HepG2 (cell line): Measurements from ENCODE around the gene TOX4. TPM values are rescaled to one million over a fixed set of nuclear protein-coding genes. Genes with fewer than 3 reads are reported as not detected.

ENCODE experiments used
- BRD4 ChIP-seq: sonication (generic); formaldehyde crosslinking; IDR thresholded peaks from 2 replicates; pipeline ENCODE4 v1.4.0; 2020; ENCODE audit warnings: missing genetic modification reagents
- ELK4 ChIP-seq: sonication (generic); formaldehyde crosslinking; IDR thresholded peaks from 2 replicates; pipeline ENCODE4 v1.9.0; 2021; ENCODE audit warnings: missing genetic modification reagents, borderline replicate concordance
- ETV5 ChIP-seq: IDR thresholded peaks from 2 replicates; pipeline ENCODE4 v1.6.1; 2018; ENCODE audit warnings: missing biosample characterization, missing genetic modification reagents, inconsistent platforms, borderline replicate concordance
- HDAC6 ChIP-seq: fragments of 200-600 bp; sonication (generic); IDR thresholded peaks from 2 replicates; pipeline ENCODE4 v1.7.0; 2017; ENCODE audit warnings: mild to moderate bottlenecking, antibody characterized with exemption, low read length, low read depth
- JDP2 ChIP-seq: sonication (generic); formaldehyde crosslinking; IDR thresholded peaks from 2 replicates; pipeline ENCODE4 v1.8.1; 2022; ENCODE audit warnings: missing genetic modification reagents, borderline replicate concordance
- KDM4B ChIP-seq: sonication (generic); formaldehyde crosslinking; IDR thresholded peaks from 2 replicates; pipeline ENCODE4 v1.4.0; 2020; ENCODE audit warnings: missing genetic modification reagents
- MYNN ChIP-seq: sonication (generic); formaldehyde crosslinking; IDR thresholded peaks from 2 replicates; pipeline ENCODE4 v1.4.0; 2020; ENCODE audit warnings: mild to moderate bottlenecking, low read depth, missing genetic modification reagents
- NRL ChIP-seq: sonication (generic); formaldehyde crosslinking; IDR thresholded peaks from 2 replicates; pipeline ENCODE4 v1.5.0; 2020; ENCODE audit warnings: missing genetic modification reagents, mild to moderate bottlenecking, moderate library complexity, borderline replicate concordance
- POGZ ChIP-seq: sonication (generic); formaldehyde crosslinking; IDR thresholded peaks from 2 replicates; pipeline ENCODE4 v1.4.0; 2020; ENCODE audit warnings: mild to moderate bottlenecking, missing genetic modification reagents
- POLR2A ChIP-seq, 2 experiments: IDR thresholded peaks; 2 replicates each; pipeline ENCODE4 v1.6.1; 2011; ENCODE audit warnings: low read depth in 2 of 2, low read length in 2 of 2, mild to moderate bottlenecking in 1 of 2, moderate library complexity in 1 of 2; ENCODE audit not compliant: insufficient read depth in 1 of 2
- SMYD3 ChIP-seq: sonication (generic); formaldehyde crosslinking; IDR thresholded peaks from 2 replicates; pipeline ENCODE4 v1.8.1; 2023; ENCODE audit warnings: mild to moderate bottlenecking, missing genetic modification reagents
- THAP9 ChIP-seq: sonication (generic); formaldehyde crosslinking; IDR thresholded peaks from 2 replicates; pipeline ENCODE4; 2020; ENCODE audit warnings: missing genetic modification reagents, mild to moderate bottlenecking, borderline replicate concordance
- THYN1 ChIP-seq: sonication (generic); formaldehyde crosslinking; IDR thresholded peaks from 2 replicates; pipeline ENCODE4 v1.8.1; 2023; ENCODE audit warnings: low read depth, mild to moderate bottlenecking, moderate library complexity, missing genetic modification reagents, borderline replicate concordance
- U2AF2 ChIP-seq: fragments of 200-400 bp; formaldehyde crosslinking; IDR thresholded peaks from 2 replicates; pipeline ENCODE4 v1.6.1; 2017; ENCODE audit warnings: low read depth, mild to moderate bottlenecking, low read length
- ZNF12 ChIP-seq: sonication (generic); formaldehyde crosslinking; IDR thresholded peaks from 2 replicates; pipeline ENCODE4 v1.5.0; 2020; ENCODE audit warnings: missing genetic modification reagents
- ZNF180 ChIP-seq: sonication (generic); formaldehyde crosslinking; IDR thresholded peaks from 2 replicates; pipeline ENCODE4 v1.4.0; 2020; ENCODE audit warnings: low read depth, missing genetic modification reagents, borderline replicate concordance
- ZNF44 ChIP-seq: sonication (generic); formaldehyde crosslinking; IDR thresholded peaks from 2 replicates; pipeline ENCODE4 v1.5.1; 2020; ENCODE audit warnings: mild to moderate bottlenecking, missing genetic modification reagents
- ZNF609 ChIP-seq: sonication (generic); formaldehyde crosslinking; IDR thresholded peaks from 2 replicates; pipeline ENCODE4 v1.4.0; 2020; ENCODE audit warnings: mild to moderate bottlenecking, missing genetic modification reagents, borderline replicate concordance
- ZNF770 ChIP-seq: sonication (generic); formaldehyde crosslinking; IDR thresholded peaks from 2 replicates; pipeline ENCODE4 v1.5.0; 2020; ENCODE audit warnings: mild to moderate bottlenecking, missing genetic modification reagents
- polyA plus RNA-seq, 8 experiments: library from polyadenylated mRNA; depleted of rRNA in 3 of 8; stranded (reverse) in 7 of 8; unstranded in 1 of 8; fragments of >200 nt; fragmentation: Illumina TruSeq in 4 of 8; extraction: Trizol in 4 of 8; gene quantifications; 2 replicates each; pipeline versions ENCODE4 v1.2.1 to v1.2.3, GENCODE V29; 2011 to 2016; ENCODE audit warnings: low read depth in 4 of 8, missing spikeins in 1 of 8, mixed read lengths in 1 of 8; ENCODE audit not compliant: insufficient read depth in 1 of 8
- total RNA-seq, 5 experiments: library from RNA; depleted of rRNA; stranded (reverse); fragments of >200 nt; fragmentation: Illumina TruSeq; extraction: Trizol; gene quantifications; 2 replicates each; pipeline ENCODE4 v1.2.3, GENCODE V29; 2016; ENCODE audit warnings: low read depth in 1 of 5

Gene TOX4
- total and polyA plus RNA-seq, 2 of the 13 experiments (the other 11 are each of a cell fraction or from before 2014, with no cell fraction given) = 71.8 to 163 TPM

- TF ChIP-seq ZNF609 (CRISPR knock-in tag) (peak; percentile 65; the same call in 1 of the 2 replicates), MYNN (no peak), BRD4 (no peak), ETV5 (CRISPR knock-in tag) (peak; percentile 76; the same call in 1 of the 2 replicates), HDAC6 (no peak), ZNF12 (CRISPR knock-in tag) (no peak), POLR2A (IDR thresholded peaks at IDR 0.05; ENCODE audit: insufficient read depth in 1 of 2, low read depth in 2 of 2, low read length in 2 of 2) (peak in 1 of 2 experiments; percentile 93; a peak in 2 of 4 replicates), POGZ (CRISPR knock-in tag) (0 out of 2 replicates have a peak, but pooled peaks have one; percentile 39), ZNF44 (CRISPR knock-in tag) (no peak), ZNF770 (CRISPR knock-in tag) (no peak), THYN1 (CRISPR knock-in tag) (no peak), KDM4B (CRISPR knock-in tag) (no peak), ELK4 (no peak), U2AF2 (no peak), THAP9 (CRISPR knock-in tag) (no peak), NRL (CRISPR knock-in tag) (no peak), ZNF180 (CRISPR knock-in tag) (no peak), SMYD3 (no peak), JDP2 (no peak)
Measured at GRCh38 chr14:21525962-21526671, 49.1 kb downstream of the TOX4 start, which contains the start of gene SALL2 (continued).
